ENCODE measurements around the gene XPO6.

DNA sequence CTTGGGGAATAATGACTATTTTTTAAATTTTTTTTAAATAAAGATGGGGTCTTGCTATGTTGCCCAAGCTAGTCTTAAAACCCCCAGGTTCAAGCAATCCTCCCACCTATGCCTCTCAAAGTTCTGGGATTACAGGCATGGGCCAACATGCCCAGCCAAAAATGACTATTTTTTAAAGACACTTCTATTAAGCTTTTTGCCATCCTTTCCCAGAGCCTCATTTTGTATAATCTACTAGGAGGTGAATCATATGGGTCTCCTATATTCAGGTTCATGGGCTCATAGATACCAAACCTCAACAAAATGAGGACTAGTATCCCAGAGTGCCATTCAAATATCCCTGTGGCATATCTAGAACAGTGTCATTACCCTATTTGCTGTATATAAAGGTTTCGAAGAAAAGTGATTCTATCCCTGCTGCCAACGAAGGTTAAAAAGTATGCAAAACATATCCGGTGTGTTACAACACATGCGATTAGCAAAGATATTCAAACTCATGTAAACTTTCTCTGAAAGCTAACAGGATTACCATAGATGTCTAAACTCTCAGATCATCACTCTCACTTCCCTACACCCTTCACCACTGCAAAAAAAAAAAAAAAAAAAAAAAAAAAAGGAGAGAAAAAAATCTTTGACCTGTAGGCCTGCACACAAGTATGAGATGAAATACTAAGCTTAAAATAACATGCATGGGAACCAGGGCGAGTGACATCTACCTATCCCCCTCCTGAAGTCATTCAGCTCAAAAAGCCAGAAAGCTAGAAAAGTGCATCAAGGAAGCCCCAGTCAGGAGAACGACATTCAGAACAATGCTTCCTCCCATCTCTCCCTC lies 23.5 kb downstream of the XPO6 start:
- TF ChIP-seq CTCF (IDR thresholded peaks at IDR 0.05) (no peak), POLR2A (IDR thresholded peaks at IDR 0.05) (no peak)
